ENCODE measurements around the gene PSMC4.

PSMC4 gene

GRCh38 chr19:39943586-39943985 is 27.4 kb upstream of the PSMC4 start:
- ATAC-seq, result no peak
- TF ChIP-seq RARB (CRISPR knock-in tag; IDR thresholded peaks at IDR 0.05), result no peak
- TF ChIP-seq, protein P1, sequence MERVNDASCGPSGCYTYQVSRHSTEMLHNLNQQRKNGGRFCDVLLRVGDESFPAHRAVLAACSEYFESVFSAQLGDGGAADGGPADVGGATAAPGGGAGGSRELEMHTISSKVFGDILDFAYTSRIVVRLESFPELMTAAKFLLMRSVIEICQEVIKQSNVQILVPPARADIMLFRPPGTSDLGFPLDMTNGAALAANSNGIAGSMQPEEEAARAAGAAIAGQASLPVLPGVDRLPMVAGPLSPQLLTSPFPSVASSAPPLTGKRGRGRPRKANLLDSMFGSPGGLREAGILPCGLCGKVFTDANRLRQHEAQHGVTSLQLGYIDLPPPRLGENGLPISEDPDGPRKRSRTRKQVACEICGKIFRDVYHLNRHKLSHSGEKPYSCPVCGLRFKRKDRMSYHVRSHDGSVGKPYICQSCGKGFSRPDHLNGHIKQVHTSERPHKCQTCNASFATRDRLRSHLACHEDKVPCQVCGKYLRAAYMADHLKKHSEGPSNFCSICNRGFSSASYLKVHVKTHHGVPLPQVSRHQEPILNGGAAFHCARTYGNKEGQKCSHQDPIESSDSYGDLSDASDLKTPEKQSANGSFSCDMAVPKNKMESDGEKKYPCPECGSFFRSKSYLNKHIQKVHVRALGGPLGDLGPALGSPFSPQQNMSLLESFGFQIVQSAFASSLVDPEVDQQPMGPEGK (CRISPR knock-in tag; IDR thresholded peaks at IDR 0.05; ENCODE audit: borderline replicate concordance), result no peak
- no peak for TF ChIP-seq ZNF70 (CRISPR knock-in tag; IDR thresholded peaks at IDR 0.05)
- TF ChIP-seq OSR1 (CRISPR knock-in tag; IDR thresholded peaks at IDR 0.05), result no peak
- no peak for TF ChIP-seq SNAI2 (CRISPR knock-in tag; IDR thresholded peaks at IDR 0.05)
- TF ChIP-seq, protein P2, sequence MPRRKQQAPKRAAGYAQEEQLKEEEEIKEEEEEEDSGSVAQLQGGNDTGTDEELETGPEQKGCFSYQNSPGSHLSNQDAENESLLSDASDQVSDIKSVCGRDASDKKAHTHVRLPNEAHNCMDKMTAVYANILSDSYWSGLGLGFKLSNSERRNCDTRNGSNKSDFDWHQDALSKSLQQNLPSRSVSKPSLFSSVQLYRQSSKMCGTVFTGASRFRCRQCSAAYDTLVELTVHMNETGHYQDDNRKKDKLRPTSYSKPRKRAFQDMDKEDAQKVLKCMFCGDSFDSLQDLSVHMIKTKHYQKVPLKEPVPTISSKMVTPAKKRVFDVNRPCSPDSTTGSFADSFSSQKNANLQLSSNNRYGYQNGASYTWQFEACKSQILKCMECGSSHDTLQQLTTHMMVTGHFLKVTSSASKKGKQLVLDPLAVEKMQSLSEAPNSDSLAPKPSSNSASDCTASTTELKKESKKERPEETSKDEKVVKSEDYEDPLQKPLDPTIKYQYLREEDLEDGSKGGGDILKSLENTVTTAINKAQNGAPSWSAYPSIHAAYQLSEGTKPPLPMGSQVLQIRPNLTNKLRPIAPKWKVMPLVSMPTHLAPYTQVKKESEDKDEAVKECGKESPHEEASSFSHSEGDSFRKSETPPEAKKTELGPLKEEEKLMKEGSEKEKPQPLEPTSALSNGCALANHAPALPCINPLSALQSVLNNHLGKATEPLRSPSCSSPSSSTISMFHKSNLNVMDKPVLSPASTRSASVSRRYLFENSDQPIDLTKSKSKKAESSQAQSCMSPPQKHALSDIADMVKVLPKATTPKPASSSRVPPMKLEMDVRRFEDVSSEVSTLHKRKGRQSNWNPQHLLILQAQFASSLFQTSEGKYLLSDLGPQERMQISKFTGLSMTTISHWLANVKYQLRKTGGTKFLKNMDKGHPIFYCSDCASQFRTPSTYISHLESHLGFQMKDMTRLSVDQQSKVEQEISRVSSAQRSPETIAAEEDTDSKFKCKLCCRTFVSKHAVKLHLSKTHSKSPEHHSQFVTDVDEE (CRISPR knock-in tag; IDR thresholded peaks at IDR 0.05), result no peak
- no peak for TF ChIP-seq PPARA (CRISPR knock-in tag; IDR thresholded peaks at IDR 0.05; ENCODE audit: borderline replicate concordance)
- TF ChIP-seq, protein P3, sequence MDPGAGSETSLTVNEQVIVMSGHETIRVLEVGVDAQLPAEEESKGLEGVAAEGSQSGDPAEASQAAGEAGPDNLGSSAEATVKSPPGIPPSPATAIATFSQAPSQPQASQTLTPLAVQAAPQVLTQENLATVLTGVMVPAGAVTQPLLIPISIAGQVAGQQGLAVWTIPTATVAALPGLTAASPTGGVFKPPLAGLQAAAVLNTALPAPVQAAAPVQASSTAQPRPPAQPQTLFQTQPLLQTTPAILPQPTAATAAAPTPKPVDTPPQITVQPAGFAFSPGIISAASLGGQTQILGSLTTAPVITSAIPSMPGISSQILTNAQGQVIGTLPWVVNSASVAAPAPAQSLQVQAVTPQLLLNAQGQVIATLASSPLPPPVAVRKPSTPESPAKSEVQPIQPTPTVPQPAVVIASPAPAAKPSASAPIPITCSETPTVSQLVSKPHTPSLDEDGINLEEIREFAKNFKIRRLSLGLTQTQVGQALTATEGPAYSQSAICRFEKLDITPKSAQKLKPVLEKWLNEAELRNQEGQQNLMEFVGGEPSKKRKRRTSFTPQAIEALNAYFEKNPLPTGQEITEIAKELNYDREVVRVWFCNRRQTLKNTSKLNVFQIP (CRISPR knock-in tag; IDR thresholded peaks at IDR 0.05; ENCODE audit: borderline replicate concordance, low read depth), result no peak
- no peak for TF ChIP-seq ZC3H10 (CRISPR knock-in tag; IDR thresholded peaks at IDR 0.05)
- no peak for TF ChIP-seq TOX (CRISPR knock-in tag; IDR thresholded peaks at IDR 0.05; ENCODE audit: borderline replicate concordance)
- TF ChIP-seq, protein P4, sequence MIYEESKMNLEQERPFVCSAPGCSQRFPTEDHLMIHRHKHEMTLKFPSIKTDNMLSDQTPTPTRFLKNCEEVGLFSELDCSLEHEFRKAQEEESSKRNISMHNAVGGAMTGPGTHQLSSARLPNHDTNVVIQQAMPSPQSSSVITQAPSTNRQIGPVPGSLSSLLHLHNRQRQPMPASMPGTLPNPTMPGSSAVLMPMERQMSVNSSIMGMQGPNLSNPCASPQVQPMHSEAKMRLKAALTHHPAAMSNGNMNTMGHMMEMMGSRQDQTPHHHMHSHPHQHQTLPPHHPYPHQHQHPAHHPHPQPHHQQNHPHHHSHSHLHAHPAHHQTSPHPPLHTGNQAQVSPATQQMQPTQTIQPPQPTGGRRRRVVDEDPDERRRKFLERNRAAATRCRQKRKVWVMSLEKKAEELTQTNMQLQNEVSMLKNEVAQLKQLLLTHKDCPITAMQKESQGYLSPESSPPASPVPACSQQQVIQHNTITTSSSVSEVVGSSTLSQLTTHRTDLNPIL (CRISPR knock-in tag; IDR thresholded peaks at IDR 0.05; ENCODE audit: low read depth), result no peak
- no peak for TF ChIP-seq ZNF8 (CRISPR knock-in tag; IDR thresholded peaks at IDR 0.05)
- no peak for TF ChIP-seq BACH2 (CRISPR knock-in tag; IDR thresholded peaks at IDR 0.05; ENCODE audit: borderline replicate concordance)
- no peak for TF ChIP-seq GLIS3 (CRISPR knock-in tag; IDR thresholded peaks at IDR 0.05)
- TF ChIP-seq ZFP3 (CRISPR knock-in tag; IDR thresholded peaks at IDR 0.05), result no peak
- TF ChIP-seq CSDC2 (CRISPR knock-in tag; IDR thresholded peaks at IDR 0.05), result no peak
- no peak for TF ChIP-seq ISL1 (CRISPR knock-in tag; IDR thresholded peaks at IDR 0.05)
- TF ChIP-seq ESRRG (CRISPR knock-in tag; IDR thresholded peaks at IDR 0.05), result no peak

GRCh38 chr19:39946532-39946931 is 24.4 kb upstream of the PSMC4 start:
- no peak for ATAC-seq
- TF ChIP-seq TCF4 (CRISPR knock-in tag; IDR thresholded peaks at IDR 0.05; ENCODE audit: borderline replicate concordance), result no peak
- no peak for TF ChIP-seq OSR1 (CRISPR knock-in tag; IDR thresholded peaks at IDR 0.05)
- TF ChIP-seq ISL1 (CRISPR knock-in tag; IDR thresholded peaks at IDR 0.05), result no peak

DNA sequence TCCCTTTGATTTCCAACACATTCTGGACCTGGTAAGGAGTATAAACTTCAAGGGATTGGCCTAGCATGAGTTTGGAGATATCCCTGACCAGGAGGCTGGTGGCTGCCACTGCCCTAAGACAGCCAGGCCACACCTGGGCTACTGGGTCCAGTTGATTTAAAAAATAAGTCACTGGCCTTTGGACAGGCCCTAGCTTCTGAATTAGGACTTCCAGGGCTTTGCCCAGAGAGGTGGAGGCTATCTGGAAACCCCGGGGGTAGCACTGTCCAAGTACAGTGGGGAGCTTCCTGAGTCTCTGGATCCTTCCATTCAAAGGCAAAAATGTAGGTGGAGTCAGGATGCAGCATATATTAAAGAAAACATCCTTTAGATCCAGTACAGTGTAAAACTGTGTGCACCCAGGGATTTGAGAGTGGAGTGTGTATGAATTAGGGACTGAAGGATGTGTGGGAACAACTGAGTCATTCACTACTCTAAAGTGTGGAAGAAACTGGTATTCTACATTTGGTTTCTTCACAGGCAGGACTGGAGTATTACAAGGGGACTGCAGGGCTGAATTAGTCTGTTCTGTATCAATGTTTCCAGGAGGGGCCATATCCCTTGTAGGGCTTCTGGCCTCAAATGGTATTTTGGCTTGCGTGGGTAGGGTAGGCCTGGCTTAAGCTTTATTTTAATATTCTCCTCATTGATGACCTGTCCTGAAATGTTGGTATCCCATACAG is 21.8 kb upstream of the PSMC4 start:
- ATAC-seq, result no peak
- TF ChIP-seq ISL1 (CRISPR knock-in tag; IDR thresholded peaks at IDR 0.05), result no peak
- TF ChIP-seq GLIS3 (CRISPR knock-in tag; IDR thresholded peaks at IDR 0.05), result no peak
- TF ChIP-seq, protein P2 (CRISPR knock-in tag; IDR thresholded peaks at IDR 0.05), result no peak
- no peak for TF ChIP-seq ZNF8 (CRISPR knock-in tag; IDR thresholded peaks at IDR 0.05)
- no peak for TF ChIP-seq RARB (CRISPR knock-in tag; IDR thresholded peaks at IDR 0.05)
- TF ChIP-seq ZC3H10 (CRISPR knock-in tag; IDR thresholded peaks at IDR 0.05), result no peak
- TF ChIP-seq, protein P3 (CRISPR knock-in tag; IDR thresholded peaks at IDR 0.05; ENCODE audit: borderline replicate concordance, low read depth), result no peak
- TF ChIP-seq PPARA (CRISPR knock-in tag; IDR thresholded peaks at IDR 0.05; ENCODE audit: borderline replicate concordance), result no peak
- no peak for TF ChIP-seq ZNF70 (CRISPR knock-in tag; IDR thresholded peaks at IDR 0.05)
- TF ChIP-seq ZFP30 (CRISPR knock-in tag; IDR thresholded peaks at IDR 0.05), result no peak
- TF ChIP-seq SNAI2 (CRISPR knock-in tag; IDR thresholded peaks at IDR 0.05), result no peak
- no peak for TF ChIP-seq ZFP3 (CRISPR knock-in tag; IDR thresholded peaks at IDR 0.05)
- TF ChIP-seq, protein P4 (CRISPR knock-in tag; IDR thresholded peaks at IDR 0.05; ENCODE audit: low read depth), result no peak

All from SK-N-SH treated with all-trans-retinoic acid at 6 μM for 48 hours (cell line).